ENCODE measurements around the gene PRR29. TPM values are rescaled to one million over a fixed set of nuclear protein-coding genes. Genes with fewer than 3 reads are reported as not detected.

PRR29 gene
- under 1 TPM; 0.36 to 0.93 TPM for total RNA-seq

DNA sequence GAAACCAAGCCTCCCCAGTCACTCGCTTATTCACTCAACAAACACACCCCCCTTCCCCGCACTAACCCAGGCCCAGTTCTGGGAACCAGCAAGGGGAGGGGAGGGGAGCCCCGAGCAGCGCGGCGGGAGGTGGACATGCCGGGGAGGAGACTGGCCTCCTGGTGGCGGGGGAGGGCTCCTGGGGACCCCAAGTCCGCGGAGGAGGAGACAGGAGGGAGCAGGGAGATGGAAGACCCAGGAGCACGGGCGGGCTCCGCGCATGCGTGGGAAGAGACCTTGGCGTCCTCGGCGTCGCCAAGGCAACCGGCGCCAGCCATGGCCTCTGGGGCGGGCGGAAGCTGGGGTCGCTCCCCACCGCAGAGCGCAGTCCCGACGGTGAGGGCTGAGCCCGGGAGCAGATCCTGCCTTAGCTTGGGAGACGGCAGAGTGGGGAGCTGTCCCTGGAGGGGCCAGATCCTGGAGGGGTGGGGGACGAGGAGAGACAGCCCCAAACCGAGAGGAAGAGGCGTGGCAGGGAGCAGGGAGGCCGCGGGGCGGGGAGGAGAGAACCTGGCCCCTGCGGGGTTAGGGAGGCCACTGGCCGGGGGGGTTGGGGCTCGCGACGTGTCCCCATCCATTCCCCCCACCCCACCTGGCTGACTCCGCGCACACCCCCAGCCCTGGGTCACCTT, at the start of gene PRR29:
Gene PRR29, plus strand, starts transcription at position 302 of the 671 bp plus-strand sequence. Its CDS starts 14 bp downstream, at position 316.
- Mint-ChIP-seq H3K9me3 (no peaks in the 10 kb centered on the region), H3K27me3 (no peaks in the 10 kb centered on the region), H3K27ac (no peak within 1 kb of the TSS), H3K36me3 (no peaks in the 10 kb centered on the region), H3K4me3 (peak within 1 kb of the TSS; percentile 89), H3K4me1 (peaks cover 24% of the 10 kb centered on the region)
- DNase-seq = peak; percentile 80

DNA sequence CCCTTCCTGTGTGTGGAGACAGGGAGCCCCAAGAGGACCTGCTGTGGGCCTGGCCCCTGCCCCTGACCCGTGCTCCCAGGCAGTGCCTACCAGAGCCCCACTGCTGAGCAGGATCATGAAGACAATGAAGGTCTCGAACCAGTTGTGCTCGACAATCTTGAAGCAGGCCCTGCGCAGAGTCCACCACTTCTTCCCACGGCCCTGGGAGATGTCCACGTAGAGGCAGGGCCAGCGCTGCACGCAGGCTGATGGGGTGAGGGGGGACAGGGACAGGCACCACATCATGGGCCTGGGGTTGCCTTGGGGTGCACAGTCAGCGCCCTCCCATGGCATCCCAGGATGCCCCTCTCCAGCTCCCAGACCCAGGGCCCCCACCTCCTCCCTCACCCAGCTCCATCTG, 49.6 kb upstream of the PRR29 start:
- no peak overlapping the region for H3K27ac Mint-ChIP-seq

DNA sequence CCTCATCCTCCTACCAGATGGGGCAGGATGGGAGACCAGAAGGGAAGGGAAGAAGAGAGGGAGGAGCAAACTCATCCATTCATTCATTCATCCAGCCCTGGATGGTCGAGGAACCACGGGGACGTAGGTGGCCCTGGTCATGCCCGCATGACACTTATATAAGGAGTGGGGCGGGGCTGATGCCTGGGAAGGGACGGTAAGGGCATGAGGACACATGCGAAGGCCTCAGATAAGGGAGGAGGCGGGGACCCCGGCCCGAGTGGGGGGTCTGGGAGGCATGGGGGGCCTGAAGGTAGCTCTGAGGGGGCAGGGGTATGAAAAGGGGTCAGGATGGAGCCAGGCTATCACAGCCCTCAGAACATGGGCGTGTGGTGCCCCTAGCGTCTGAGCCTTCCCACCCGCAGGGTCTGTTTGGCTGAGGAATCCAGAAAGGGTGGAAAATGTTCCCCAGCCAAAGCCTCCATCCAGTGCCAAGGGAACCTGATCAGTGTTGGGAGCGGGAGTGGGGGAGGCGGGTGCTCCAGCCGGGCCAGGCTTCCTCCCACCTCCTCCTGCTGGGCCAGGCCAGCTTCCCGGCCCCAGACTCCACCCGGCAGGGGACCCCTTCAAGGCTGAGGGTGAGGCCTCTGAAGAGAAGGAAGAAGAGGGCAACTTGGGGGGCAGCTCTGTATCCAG, 48.4 kb upstream of the PRR29 start:
- Mint-ChIP-seq H3K4me3 (no peak overlapping the region), H3K27me3 (no peaks in the 10 kb centered on the region), H3K4me1 (peaks cover 28% of the 10 kb centered on the region), H3K27ac (no peak overlapping the region), H3K36me3 (no peaks in the 10 kb centered on the region), H3K9me3 (no peaks in the 10 kb centered on the region)
- DNase-seq = no peak

More for the DNA sequence above, 49.6 kb upstream of the PRR29 start:
- DNase-seq = no peak
- Mint-ChIP-seq H3K4me1 (peaks cover 17% of the 10 kb centered on the region), H3K4me3 (no peak overlapping the region), H3K9me3 (no peaks in the 10 kb centered on the region), H3K36me3 (no peaks in the 10 kb centered on the region), H3K27me3 (no peaks in the 10 kb centered on the region)

DNA sequence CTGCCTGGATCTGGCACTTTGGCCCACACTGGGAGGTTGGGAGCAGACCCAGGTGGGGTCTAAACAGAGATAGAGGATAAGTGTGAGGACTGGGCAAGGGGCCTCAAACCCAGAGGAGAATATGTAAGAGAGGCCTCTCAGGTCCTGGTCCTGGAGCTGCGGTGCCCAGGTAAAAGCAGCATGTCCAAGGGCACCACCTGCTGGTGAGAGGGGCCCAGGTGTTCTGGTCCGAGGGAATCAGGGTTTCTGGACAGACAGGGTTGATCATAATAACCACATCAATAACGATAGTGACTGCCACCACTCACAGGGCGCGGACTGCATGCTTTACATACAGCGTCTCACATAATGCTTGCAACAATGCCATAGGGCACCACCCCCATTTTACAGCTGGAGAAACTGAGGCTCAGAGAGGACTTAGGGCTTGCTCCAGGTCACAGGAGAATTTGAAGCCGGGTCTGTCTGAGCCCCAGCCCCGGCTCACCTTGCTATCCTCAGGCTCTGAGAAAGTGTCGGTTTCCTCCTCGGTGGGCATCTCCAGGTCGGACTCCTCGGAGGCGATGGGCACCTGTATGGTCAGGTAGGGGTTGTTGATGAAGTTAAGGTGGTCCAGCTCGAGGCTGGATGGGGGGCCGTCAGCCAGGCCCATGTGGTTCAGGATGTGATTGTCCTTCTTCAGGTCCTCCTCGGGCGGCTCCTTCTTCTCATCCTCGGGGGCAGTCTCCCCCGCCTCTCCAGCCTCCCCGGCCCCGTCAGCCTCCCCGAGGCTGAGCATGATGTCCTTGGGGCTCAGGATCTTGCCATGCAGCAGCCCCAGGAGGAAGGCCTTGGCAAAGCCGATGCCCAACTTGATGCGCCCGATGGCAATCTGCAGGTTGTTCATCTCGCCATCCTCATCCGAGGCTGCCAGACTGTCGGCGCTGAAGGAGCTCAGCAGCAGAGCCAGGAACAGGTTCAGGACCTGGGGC, 46.9 kb upstream of the PRR29 start:
- Mint-ChIP-seq H3K27me3 (no peaks in the 10 kb centered on the region), H3K9me3 (no peaks in the 10 kb centered on the region), H3K4me1 (peaks cover 24% of the 10 kb centered on the region), H3K4me3 (no peak overlapping the region), H3K36me3 (no peaks in the 10 kb centered on the region), H3K27ac (no peak overlapping the region)
- DNase-seq = no peak

DNA sequence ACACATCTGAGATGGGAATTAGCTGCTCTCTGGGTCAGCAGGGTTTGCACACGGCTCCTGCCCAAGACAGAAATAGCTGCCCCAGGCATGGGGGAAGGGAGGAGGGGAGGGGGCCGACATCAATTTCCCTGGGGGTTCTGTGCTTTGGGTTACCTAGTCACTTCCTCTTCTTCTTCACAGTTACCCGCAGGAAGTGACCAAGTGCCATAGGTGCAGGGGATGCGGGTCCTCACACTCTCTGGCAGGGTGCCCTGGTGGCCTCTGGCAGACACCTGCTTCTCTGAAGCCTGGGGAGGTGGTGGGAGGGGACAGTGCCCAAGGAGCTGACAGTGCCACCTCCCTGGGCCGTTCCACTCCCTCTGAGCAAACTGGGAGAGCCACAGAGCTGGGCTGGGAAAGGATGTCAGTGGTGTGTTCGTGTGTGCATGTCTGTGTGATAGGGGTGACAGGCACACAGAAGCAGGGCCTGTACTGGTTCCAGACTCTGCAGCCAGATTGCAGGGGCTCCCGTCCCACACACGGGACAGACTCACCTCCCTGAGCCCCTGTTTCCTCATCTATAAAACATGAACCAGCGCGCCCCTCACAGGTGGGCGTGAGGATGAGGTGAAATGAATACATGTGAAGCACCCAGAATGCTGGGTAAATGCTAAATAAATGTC, 43.6 kb upstream of the PRR29 start:
- Mint-ChIP-seq H3K4me3 (peak overlapping the region; percentile 32), H3K27me3 (no peaks in the 10 kb centered on the region)

DNA sequence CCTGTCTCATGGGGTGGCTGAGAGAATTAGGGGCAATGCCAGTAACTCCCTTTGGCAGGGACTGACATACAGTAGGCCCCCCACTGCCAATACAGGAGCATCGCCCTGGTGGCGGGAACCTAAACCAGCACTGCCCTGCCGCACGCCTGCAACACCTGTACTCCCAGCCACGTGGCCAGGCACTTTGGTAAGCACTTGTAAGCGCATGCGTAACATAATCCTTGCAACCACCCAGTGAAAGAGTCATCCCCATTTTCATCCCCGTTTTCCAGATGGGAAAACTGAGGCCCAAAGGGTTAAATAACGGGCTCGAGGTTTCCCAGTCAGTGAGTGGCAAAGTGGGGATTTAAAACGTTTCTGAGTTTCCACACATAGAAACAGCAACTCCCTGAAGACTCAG, 42.9 kb upstream of the PRR29 start:
- Mint-ChIP-seq H3K36me3 (no peaks in the 10 kb centered on the region), H3K9me3 (no peaks in the 10 kb centered on the region), H3K4me3 (no peak overlapping the region), H3K27me3 (no peaks in the 10 kb centered on the region), H3K4me1 (peaks cover 19% of the 10 kb centered on the region), H3K27ac (no peak overlapping the region)
- no peak for DNase-seq

More for the DNA sequence above, 43.6 kb upstream of the PRR29 start:
- no peaks in the 10 kb centered on the region for H3K9me3 Mint-ChIP-seq
- peak; percentile 38 for DNase-seq
- H3K36me3 Mint-ChIP-seq = no peaks in the 10 kb centered on the region
- peaks cover 19% of the 10 kb centered on the region for H3K4me1 Mint-ChIP-seq
- H3K27ac Mint-ChIP-seq = peak overlapping the region; percentile 80

DNA sequence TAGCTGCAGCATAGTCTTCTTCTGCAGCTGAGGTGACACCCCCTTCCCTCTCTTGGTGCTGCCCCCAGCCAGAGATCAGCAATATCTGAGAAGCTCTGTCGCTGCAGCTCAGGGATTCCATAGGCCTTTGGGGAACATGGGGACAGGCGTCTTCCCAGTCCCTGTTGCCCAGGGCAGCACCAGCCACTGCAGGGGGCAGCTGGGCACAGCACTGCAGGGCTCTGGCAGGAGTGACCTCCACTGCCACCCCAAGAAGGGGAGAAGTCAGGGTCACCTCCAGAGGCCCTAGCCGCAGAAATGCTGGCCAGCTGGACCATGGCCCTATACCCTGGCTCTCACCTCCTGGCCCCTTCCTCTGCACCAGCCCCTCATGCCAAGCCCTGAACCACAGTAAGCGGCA, 42.4 kb upstream of the PRR29 start:
- H3K27ac Mint-ChIP-seq = peak overlapping the region; percentile 1
- H3K36me3 Mint-ChIP-seq = no peaks in the 10 kb centered on the region
- no peaks in the 10 kb centered on the region for H3K9me3 Mint-ChIP-seq
- no peaks in the 10 kb centered on the region for H3K27me3 Mint-ChIP-seq
- H3K4me1 Mint-ChIP-seq = peaks cover 19% of the 10 kb centered on the region
- DNase-seq = no peak
- no peak overlapping the region for H3K4me3 Mint-ChIP-seq

DNA sequence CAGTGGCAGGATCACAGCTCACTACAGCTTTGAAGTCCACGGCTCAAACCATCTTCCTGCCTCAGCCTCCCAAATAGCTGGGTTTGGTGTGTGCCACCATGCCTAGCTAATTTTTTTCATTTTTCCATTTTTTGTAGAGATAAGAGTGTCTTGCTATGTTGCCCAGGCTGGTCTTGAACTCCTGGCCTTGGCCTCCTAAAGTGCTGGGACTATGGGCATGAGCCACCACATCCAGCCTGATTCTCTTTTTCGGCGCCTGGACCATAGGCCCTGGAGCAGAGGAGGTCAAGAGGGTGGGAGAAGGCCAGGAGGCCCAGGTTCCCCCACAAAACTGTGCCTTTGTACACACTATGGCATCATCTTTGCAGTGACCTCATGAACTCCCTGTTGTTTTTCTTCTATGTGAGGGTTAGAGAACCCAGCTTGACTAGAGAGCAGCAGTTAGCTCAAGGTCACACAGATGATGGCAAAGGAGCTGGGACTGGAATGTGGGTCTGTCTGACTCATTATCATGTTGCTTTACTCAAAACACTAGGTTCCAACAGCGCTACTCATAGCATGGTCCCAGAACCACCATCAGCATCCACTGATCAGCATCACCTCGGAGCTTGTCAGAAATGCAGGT, 41.7 kb upstream of the PRR29 start:
- H3K27ac Mint-ChIP-seq = no peak overlapping the region
- no peak for DNase-seq
- H3K9me3 Mint-ChIP-seq = no peaks in the 10 kb centered on the region
- no peaks in the 10 kb centered on the region for H3K36me3 Mint-ChIP-seq
- H3K27me3 Mint-ChIP-seq = no peaks in the 10 kb centered on the region
- peaks cover 19% of the 10 kb centered on the region for H3K4me1 Mint-ChIP-seq
- H3K4me3 Mint-ChIP-seq = no peak overlapping the region

DNA sequence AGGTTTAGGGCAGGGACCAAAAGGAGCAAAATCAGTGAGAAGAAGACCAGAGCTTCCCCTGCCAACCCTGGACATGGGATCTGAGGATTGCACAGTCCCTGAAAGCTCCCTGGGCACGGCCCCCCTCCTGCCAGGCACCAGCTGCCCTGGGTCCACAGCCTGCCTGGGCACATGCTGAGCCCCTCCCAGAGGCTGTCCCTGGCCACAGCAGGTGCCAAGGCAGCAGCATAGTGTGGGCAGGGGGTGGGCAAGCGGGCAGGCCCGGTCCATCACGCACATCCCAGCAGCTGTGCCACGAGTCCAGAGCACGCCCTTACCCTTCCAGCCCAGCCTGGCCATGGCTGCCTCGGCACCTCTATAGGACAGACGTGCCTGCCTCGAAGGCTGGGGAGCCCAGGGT, 38.1 kb upstream of the PRR29 start:
- H3K4me3 Mint-ChIP-seq = no peak overlapping the region

DNA sequence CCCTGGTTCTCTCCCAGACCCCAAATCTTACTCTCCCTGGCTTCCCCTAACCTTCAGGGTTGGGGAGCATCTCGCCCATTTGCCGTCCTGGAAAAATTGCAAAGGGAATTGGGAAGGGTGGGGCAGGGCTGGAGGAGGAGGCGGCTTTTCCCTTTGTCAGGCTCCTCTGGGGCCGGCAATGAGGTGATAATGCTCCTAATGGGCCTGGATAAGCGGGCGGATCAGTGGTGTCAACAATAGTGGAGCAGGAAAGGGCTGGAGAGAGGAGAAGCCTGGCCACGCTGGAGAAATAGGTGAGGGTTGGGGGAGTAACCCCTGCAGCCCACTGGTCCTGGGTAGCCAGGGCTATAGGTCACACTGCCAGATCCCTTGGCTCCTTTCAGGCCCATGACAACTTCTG, 37.7 kb upstream of the PRR29 start:
- no peak for DNase-seq
- Mint-ChIP-seq H3K27me3 (no peaks in the 10 kb centered on the region), H3K27ac (no peak overlapping the region), H3K4me3 (no peak overlapping the region), H3K4me1 (peaks cover 2% of the 10 kb centered on the region), H3K9me3 (no peaks in the 10 kb centered on the region), H3K36me3 (no peaks in the 10 kb centered on the region)

More for the DNA sequence above, 38.1 kb upstream of the PRR29 start:
- Mint-ChIP-seq H3K27me3 (no peaks in the 10 kb centered on the region), H3K36me3 (no peaks in the 10 kb centered on the region), H3K27ac (no peak overlapping the region), H3K4me1 (peaks cover 4% of the 10 kb centered on the region), H3K9me3 (no peaks in the 10 kb centered on the region)
- DNase-seq = no peak

DNA sequence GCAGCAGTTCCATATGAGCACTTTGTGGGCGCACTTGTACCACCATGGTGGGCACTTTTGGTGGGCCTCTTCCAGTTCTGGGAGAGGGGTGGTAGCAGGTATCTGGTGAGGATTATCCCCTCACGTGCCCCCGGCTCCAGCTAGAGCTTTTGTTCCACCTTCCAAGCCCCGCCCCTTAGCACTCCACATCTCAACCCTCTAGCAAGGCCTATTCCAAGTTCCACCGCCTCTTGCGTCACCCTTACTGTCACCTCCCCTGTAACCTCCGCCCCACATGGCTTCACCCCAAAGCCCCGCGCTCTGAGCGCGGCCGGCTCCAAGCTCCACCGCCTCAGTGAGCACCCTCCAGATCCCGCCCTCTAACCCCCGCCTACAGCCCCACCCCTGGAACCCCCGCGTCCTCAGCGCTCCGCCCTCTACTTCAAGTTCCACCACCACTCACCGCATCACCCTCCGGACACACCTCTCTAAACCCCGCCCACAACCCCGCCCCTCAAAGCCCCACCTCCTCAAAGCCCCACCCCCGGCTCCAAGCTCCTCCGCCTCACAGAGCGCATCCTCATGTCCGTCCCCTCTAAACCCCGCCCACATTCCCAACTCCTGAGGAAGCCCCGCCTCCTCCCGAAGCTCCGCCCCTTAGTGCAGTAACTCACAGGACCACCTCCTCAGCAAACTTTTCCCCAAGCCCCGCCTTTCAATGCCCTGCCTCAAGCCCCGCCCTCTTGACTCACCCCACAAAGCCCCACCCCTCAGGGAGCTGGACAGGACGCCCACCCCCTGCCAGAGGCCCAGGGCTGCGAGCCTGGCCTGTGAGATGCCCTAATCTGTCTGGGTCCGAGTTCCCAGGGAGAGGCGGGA, 36.6 kb upstream of the PRR29 start:
- Mint-ChIP-seq H3K27ac (no peak overlapping the region), H3K27me3 (no peaks in the 10 kb centered on the region), H3K9me3 (no peaks in the 10 kb centered on the region), H3K4me3 (no peak overlapping the region), H3K36me3 (no peaks in the 10 kb centered on the region), H3K4me1 (peaks cover 4% of the 10 kb centered on the region)
- DNase-seq = peak; percentile 55

DNA sequence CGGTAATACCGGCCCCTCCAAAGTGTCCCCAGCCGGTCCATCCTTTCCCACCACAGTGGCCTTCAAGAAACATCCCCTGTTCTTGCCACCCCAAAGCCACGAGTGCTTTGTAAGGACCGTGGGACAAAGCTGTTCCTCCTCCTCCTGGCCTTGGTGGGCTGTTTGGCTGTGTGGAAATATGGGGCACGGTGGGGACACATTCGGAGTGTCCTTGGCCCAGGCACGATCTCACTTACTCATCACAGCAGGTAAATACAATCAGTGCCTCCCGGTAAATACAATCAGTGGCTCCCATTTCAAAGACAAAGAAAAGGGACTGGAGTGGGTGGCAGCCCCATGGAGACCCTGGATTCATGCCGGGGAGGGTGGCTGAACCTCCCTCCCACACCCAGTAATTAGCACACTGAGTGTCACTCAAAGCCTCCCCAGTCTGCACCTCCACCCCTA, 35.8 kb upstream of the PRR29 start:
- DNase-seq = no peak
- Mint-ChIP-seq H3K9me3 (no peaks in the 10 kb centered on the region), H3K27ac (peak overlapping the region; percentile 16), H3K4me3 (no peak overlapping the region), H3K36me3 (no peaks in the 10 kb centered on the region), H3K27me3 (no peaks in the 10 kb centered on the region), H3K4me1 (peaks cover 11% of the 10 kb centered on the region)

DNA sequence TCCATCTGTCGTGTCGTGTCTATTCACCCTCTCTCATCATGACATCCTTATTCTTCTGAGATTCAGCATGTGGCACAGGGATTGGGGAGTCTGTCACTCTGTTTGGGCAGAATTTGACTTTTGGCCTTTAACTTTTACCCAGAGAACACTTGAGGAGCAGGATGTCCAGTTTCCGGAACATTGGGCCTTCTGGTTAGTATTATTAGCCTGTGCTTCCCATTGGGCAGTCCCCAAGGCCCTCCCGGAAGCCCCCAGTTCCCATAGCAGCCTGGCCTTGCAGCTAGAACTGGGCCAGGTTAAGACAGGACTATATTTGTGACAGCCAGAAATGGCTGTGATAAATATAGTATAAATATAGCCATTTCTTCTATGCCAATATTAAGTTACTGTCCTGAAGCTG, 35.0 kb upstream of the PRR29 start:
- Mint-ChIP-seq H3K27me3 (no peaks in the 10 kb centered on the region), H3K36me3 (no peaks in the 10 kb centered on the region), H3K4me1 (peaks cover 13% of the 10 kb centered on the region), H3K9me3 (no peaks in the 10 kb centered on the region), H3K27ac (no peak overlapping the region), H3K4me3 (no peak overlapping the region)
- DNase-seq = no peak

Measured in activated naive CD8-positive, alpha-beta T cell treated with anti-CD3 and anti-CD28 coated beads for 36 hours (primary cell).